LNCAP (cell line): ENCODE data around the gene FZD2.

Source experiments
- TF ChIP-seq, protein P1 (sequence below): fragments of 450-650 bp; IDR thresholded peaks from 2 replicates; pipeline ENCODE4 v1.5.1; 2017; ENCODE audit warnings: mild to moderate bottlenecking

Gene FZD2

GRCh38 chr17:44555099-44555498, 2.2 kb upstream of the FZD2 start:
- TF ChIP-seq, protein P1, sequence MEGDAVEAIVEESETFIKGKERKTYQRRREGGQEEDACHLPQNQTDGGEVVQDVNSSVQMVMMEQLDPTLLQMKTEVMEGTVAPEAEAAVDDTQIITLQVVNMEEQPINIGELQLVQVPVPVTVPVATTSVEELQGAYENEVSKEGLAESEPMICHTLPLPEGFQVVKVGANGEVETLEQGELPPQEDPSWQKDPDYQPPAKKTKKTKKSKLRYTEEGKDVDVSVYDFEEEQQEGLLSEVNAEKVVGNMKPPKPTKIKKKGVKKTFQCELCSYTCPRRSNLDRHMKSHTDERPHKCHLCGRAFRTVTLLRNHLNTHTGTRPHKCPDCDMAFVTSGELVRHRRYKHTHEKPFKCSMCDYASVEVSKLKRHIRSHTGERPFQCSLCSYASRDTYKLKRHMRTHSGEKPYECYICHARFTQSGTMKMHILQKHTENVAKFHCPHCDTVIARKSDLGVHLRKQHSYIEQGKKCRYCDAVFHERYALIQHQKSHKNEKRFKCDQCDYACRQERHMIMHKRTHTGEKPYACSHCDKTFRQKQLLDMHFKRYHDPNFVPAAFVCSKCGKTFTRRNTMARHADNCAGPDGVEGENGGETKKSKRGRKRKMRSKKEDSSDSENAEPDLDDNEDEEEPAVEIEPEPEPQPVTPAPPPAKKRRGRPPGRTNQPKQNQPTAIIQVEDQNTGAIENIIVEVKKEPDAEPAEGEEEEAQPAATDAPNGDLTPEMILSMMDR: no peak

- TF ChIP-seq, protein P1: no peak
Measured at GRCh38 chr17:44556166-44556831, 985 bp upstream of the FZD2 start.

DNA sequence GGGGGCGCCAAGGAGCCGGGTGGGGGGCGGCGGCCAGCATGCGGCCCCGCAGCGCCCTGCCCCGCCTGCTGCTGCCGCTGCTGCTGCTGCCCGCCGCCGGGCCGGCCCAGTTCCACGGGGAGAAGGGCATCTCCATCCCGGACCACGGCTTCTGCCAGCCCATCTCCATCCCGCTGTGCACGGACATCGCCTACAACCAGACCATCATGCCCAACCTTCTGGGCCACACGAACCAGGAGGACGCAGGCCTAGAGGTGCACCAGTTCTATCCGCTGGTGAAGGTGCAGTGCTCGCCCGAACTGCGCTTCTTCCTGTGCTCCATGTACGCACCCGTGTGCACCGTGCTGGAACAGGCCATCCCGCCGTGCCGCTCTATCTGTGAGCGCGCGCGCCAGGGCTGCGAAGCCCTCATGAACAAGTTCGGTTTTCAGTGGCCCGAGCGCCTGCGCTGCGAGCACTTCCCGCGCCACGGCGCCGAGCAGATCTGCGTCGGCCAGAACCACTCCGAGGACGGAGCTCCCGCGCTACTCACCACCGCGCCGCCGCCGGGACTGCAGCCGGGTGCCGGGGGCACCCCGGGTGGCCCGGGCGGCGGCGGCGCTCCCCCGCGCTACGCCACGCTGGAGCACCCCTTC, 484 bp downstream of the FZD2 start:
- TF ChIP-seq, protein P1: no peak

DNA sequence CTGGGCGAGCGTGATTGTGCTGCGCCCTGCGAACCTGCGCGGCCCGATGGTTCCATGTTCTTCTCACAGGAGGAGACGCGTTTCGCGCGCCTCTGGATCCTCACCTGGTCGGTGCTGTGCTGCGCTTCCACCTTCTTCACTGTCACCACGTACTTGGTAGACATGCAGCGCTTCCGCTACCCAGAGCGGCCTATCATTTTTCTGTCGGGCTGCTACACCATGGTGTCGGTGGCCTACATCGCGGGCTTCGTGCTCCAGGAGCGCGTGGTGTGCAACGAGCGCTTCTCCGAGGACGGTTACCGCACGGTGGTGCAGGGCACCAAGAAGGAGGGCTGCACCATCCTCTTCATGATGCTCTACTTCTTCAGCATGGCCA, 1.0 kb downstream of the FZD2 start:
- TF ChIP-seq, protein P1: no peak

DNA sequence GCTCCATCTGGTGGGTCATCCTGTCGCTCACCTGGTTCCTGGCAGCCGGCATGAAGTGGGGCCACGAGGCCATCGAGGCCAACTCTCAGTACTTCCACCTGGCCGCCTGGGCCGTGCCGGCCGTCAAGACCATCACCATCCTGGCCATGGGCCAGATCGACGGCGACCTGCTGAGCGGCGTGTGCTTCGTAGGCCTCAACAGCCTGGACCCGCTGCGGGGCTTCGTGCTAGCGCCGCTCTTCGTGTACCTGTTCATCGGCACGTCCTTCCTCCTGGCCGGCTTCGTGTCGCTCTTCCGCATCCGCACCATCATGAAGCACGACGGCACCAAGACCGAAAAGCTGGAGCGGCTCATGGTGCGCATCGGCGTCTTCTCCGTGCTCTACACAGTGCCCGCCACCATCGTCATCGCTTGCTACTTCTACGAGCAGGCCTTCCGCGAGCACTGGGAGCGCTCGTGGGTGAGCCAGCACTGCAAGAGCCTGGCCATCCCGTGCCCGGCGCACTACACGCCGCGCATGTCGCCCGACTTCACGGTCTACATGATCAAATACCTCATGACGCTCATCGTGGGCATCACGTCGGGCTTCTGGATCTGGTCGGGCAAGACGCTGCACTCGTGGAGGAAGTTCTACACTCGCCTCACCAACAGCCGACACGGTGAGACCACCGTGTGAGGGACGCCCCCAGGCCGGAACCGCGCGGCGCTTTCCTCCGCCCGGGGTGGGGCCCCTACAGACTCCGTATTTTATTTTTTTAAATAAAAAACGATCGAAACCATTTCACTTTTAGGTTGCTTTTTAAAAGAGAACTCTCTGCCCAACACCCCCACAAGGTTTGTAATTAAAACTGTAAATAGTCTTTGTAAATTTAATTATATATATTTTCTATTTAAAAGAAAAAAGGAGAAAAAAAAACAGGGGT, 1.7 kb downstream of the FZD2 start:
- TF ChIP-seq, protein P1: no peak

GRCh38 chr17:44559634-44560554, 2.6 kb downstream of the FZD2 start:
- TF ChIP-seq, protein P1: no peak

GRCh38 chr17:44561237-44561623, 3.9 kb downstream of the FZD2 start:
- TF ChIP-seq, protein P1: no peak
